Mesenchymal stem cell (in vitro differentiated cells and primary cell): ENCODE data around the gene LIPC.

Source experiments
- DNase-seq: peaks from one replicate; pipeline ENCODE4 v3.0.0-alpha.2; 2013
- H2AFZ ChIP-seq: one replicate; pipeline ENCODE4 v1.6.1; 2013; ENCODE audit warnings: low read depth, mild to moderate bottlenecking, control low read depth, inconsistent platforms, low read length, moderate library complexity
- H2AK5ac ChIP-seq: 2 replicates; pipeline ENCODE4 v1.6.1; 2013; ENCODE audit warnings: low read length, moderate library complexity, mild to moderate bottlenecking, inconsistent platforms; ENCODE audit not compliant: severe bottlenecking
- H2BK120ac ChIP-seq: one replicate; pipeline ENCODE4 v1.6.1; 2013; ENCODE audit warnings: low read depth, mild to moderate bottlenecking, inconsistent platforms, low read length, moderate library complexity
- H2BK12ac ChIP-seq, 2 experiments: one replicate each; pipeline ENCODE4 v1.6.1; 2013; ENCODE audit warnings: inconsistent platforms in 2 of 2, low read length in 2 of 2, mild to moderate bottlenecking in 2 of 2, moderate library complexity in 2 of 2, control low read depth in 1 of 2
- H2BK15ac ChIP-seq: one replicate; pipeline ENCODE4 v1.6.1; 2013; ENCODE audit warnings: mild to moderate bottlenecking, low read depth, inconsistent platforms; ENCODE audit not compliant: poor library complexity, severe bottlenecking
- H2BK5ac ChIP-seq: 2 replicates; pipeline ENCODE4 v1.6.1; 2013; ENCODE audit warnings: low read depth, mild to moderate bottlenecking, low read length, control low read depth, inconsistent platforms; ENCODE audit not compliant: poor library complexity, severe bottlenecking
- H3K14ac ChIP-seq, 2 experiments: one replicate each; pipeline ENCODE4 v1.6.1; 2013; ENCODE audit warnings: inconsistent platforms in 2 of 2, low read length in 2 of 2, control low read depth in 1 of 2, mild to moderate bottlenecking in 1 of 2, moderate library complexity in 1 of 2
- H3K18ac ChIP-seq, 2 experiments: one replicate each; pipeline ENCODE4 v1.6.1; 2013; ENCODE audit warnings: inconsistent platforms in 2 of 2, low read length in 2 of 2, control low read depth in 1 of 2, low read depth in 1 of 2, mild to moderate bottlenecking in 1 of 2
- H3K23ac ChIP-seq, 2 experiments: one replicate each; pipeline ENCODE4 v1.6.1; 2013; ENCODE audit warnings: inconsistent platforms in 2 of 2, low read length in 2 of 2, mild to moderate bottlenecking in 2 of 2, moderate library complexity in 2 of 2, control low read depth in 1 of 2
- H3K27ac ChIP-seq: 2 replicates; pipeline ENCODE4 v1.5.1; 2013; ENCODE audit warnings: mild to moderate bottlenecking, moderate library complexity, low read length, control low read depth, inconsistent platforms; ENCODE audit not compliant: poor library complexity, severe bottlenecking
- H3K27me3 ChIP-seq, 2 experiments: 2 replicates each; pipeline versions ENCODE4 v1.6.1 to v1.7.0; 2013; ENCODE audit warnings: low read length in 2 of 2, mild to moderate bottlenecking in 2 of 2, moderate library complexity in 2 of 2, control low read depth in 1 of 2, inconsistent platforms in 1 of 2; ENCODE audit not compliant: control insufficient read depth in 1 of 2, insufficient read depth in 1 of 2
- H3K36me3 ChIP-seq, 2 experiments: 2 replicates each; pipeline versions ENCODE4 v1.6.1 to v1.7.0; 2013; ENCODE audit warnings: low read length in 2 of 2, control low read depth in 1 of 2, inconsistent platforms in 1 of 2, low read depth in 1 of 2, mild to moderate bottlenecking in 1 of 2; ENCODE audit not compliant: insufficient read depth in 2 of 2, control insufficient read depth in 1 of 2
- H3K4ac ChIP-seq, 2 experiments: one replicate each; pipeline ENCODE4 v1.6.1; 2013; ENCODE audit warnings: inconsistent platforms in 2 of 2, low read length in 2 of 2, mild to moderate bottlenecking in 2 of 2, moderate library complexity in 2 of 2, control low read depth in 1 of 2, low read depth in 1 of 2
- H3K4me1 ChIP-seq: 2 replicates; pipeline ENCODE4 v1.6.1; 2013; ENCODE audit warnings: low read depth, low read length, control low read depth; ENCODE audit not compliant: control insufficient read depth, insufficient read depth
- H3K4me2 ChIP-seq: 2 replicates; pipeline ENCODE4 v1.6.1; 2013; ENCODE audit warnings: low read length, mild to moderate bottlenecking, inconsistent platforms; ENCODE audit not compliant: poor library complexity, severe bottlenecking
- H3K4me3 ChIP-seq, 2 experiments: 2 replicates each; pipeline versions ENCODE4 v1.5.1 to v1.7.0; 2013; ENCODE audit warnings: low read length in 2 of 2, mild to moderate bottlenecking in 2 of 2, control low read depth in 1 of 2, low read depth in 1 of 2; ENCODE audit not compliant: insufficient read depth in 1 of 2
- H3K79me1 ChIP-seq: replicated peaks from 2 replicates; pipeline ENCODE4 v1.6.1; 2013; ENCODE audit warnings: mild to moderate bottlenecking, control low read depth, low read length, inconsistent platforms; ENCODE audit not compliant: poor library complexity, severe bottlenecking
- H3K9ac ChIP-seq: 2 replicates; pipeline ENCODE4 v1.7.0; 2013; ENCODE audit warnings: mild to moderate bottlenecking, low read length, moderate library complexity
- H3K9me3 ChIP-seq: 2 replicates; pipeline ENCODE4 v1.7.0; 2013; ENCODE audit warnings: mild to moderate bottlenecking, low read length; ENCODE audit not compliant: control insufficient read depth
- H4K8ac ChIP-seq: one replicate; pipeline ENCODE4 v1.6.1; 2013; ENCODE audit warnings: inconsistent platforms, mild to moderate bottlenecking, low read length, moderate library complexity
- H4K91ac ChIP-seq: one replicate; pipeline ENCODE4 v1.6.1; 2013; ENCODE audit warnings: mild to moderate bottlenecking, low read length, inconsistent platforms
- WGBS: methylation state at CpG from one replicate; pipeline ENCODE4 v1.1.7; 2013; ENCODE audit warnings: mixed read lengths; 5-methylcytosine and 5-hydroxymethylcytosine counted together

Gene LIPC

DNA sequence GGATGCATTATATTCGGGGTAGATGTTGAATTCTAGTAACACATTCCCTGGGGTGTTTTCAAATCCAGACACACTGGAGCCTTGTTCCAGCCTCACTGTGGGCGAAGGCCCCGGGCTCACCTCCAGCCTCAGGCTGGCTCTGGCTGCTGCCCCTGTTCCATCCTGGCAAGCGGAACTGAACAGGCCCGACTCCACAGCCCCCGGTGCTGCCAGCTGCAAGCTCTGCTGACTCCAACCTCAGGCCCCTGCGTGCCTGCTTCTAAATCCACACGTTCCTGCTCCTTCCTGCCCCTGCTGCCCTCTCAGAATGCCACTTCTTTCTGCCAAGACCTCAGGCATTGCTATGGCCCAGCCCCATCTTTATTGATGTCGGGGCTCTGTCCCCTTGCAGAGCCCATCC lies 90.6 kb downstream of the LIPC start:
- Histone ChIP-seq H3K9me3 (no peaks in the 10 kb centered on the region), H4K8ac (no peak overlapping the region), H3K27ac (no peak overlapping the region), H3K4me2 (no peak overlapping the region), H2BK120ac (no peak overlapping the region), H2AFZ (no peak overlapping the region), H3K4ac (peak overlapping the region in 1 of 2 experiments; percentile 37), H3K27me3 (no peaks in the 10 kb centered on the region), H3K36me3 (no peaks in the 10 kb centered on the region), H3K4me3 (no peak overlapping the region), H2BK12ac (peak overlapping the region; percentile 73 to 82), H3K23ac (no peak overlapping the region), H2AK5ac (peak overlapping the region; percentile 77), H3K9ac (no peak overlapping the region), H3K79me1 (no peaks in the 10 kb centered on the region), H2BK15ac (no peak overlapping the region), H4K91ac (no peak overlapping the region), H3K14ac (no peak overlapping the region), H2BK5ac (no peak overlapping the region), H3K18ac (peak overlapping the region in 1 of 2 experiments; percentile 44), H3K4me1 (peaks cover 29% of the 10 kb centered on the region)
- 93% methylated on average over 9 of the region's 9 CpGs for WGBS
- DNase-seq, result no peak

DNA sequence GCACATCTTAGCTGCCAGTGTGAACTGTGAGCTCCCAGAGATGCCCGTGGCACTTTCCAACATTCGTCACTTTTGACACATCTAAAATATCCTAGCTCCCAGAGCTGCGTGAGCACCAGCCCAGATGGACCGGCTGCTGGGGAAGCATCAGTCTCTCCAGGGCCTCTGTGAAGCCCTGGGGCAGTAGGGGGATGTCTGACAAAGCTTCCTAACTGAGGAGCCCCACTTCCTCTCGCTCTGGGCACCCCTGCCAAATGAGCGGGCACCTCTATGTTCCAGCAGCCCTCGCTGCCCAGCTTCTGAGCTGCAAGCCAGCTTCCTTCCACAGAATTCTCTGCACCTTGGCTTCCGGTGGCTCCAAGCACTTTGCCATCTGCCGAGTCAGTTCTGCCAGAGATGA lies 91.1 kb downstream of the LIPC start:
- no peak overlapping the region for H2AFZ ChIP-seq
- no peak overlapping the region for H2BK120ac ChIP-seq
- H2BK12ac ChIP-seq, result peak overlapping the region in 1 of 2 experiments; percentile 35
- peak overlapping the region; percentile 77 for H2AK5ac ChIP-seq
- peak overlapping the region; percentile 7 to 21 for H3K4ac ChIP-seq
- no peak overlapping the region for H3K9ac ChIP-seq
- no peak overlapping the region for H3K23ac ChIP-seq
- no peaks in the 10 kb centered on the region for H3K36me3 ChIP-seq
- H3K18ac ChIP-seq, result peak overlapping the region in 1 of 2 experiments; percentile 44
- H3K4me2 ChIP-seq, result no peak overlapping the region
- no peak overlapping the region for H4K8ac ChIP-seq
- no peak overlapping the region for H2BK15ac ChIP-seq
- no peak for DNase-seq
- H3K79me1 ChIP-seq, result no peaks in the 10 kb centered on the region
- no peak overlapping the region for H2BK5ac ChIP-seq
- no peaks in the 10 kb centered on the region for H3K9me3 ChIP-seq
- H4K91ac ChIP-seq, result no peak overlapping the region
- no peak overlapping the region for H3K27ac ChIP-seq
- 92% methylated on average over 9 of the region's 9 CpGs for WGBS
- H3K4me3 ChIP-seq, result no peak overlapping the region
- H3K27me3 ChIP-seq, result no peaks in the 10 kb centered on the region
- H3K14ac ChIP-seq, result no peak overlapping the region
- peaks cover 32% of the 10 kb centered on the region for H3K4me1 ChIP-seq

DNA sequence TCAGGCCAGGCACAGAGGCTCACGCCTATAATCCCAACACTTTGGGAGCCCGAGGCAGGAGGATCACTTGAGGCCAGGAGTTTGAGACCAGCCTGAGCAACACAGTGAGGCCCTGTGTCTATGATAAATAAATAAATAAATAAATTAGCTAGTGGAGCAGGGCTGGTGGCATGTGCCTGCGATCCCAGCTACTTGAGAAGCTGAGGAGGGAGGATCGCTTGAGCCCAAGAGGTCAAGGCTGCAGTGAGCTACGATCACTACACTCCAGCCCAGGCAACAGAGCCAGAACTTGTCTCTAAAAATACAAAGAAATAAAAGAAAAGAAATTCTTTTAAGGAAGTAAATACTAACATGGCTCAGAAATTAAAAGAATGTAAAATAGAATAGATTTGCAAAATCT lies 91.8 kb downstream of the LIPC start:
- no peak overlapping the region for H3K4me3 ChIP-seq
- H3K23ac ChIP-seq, result no peak overlapping the region
- no peaks in the 10 kb centered on the region for H3K9me3 ChIP-seq
- no peak overlapping the region for H2AK5ac ChIP-seq
- no peak overlapping the region for H4K91ac ChIP-seq
- H2BK15ac ChIP-seq, result no peak overlapping the region
- H2BK12ac ChIP-seq, result no peak overlapping the region
- peaks cover 36% of the 10 kb centered on the region for H3K4me1 ChIP-seq
- peaks cover 0 to 2% of the 10 kb centered on the region in 2 experiments for H3K27me3 ChIP-seq
- no peaks in the 10 kb centered on the region for H3K79me1 ChIP-seq
- H2BK5ac ChIP-seq, result no peak overlapping the region
- no peak overlapping the region for H4K8ac ChIP-seq
- no peaks in the 10 kb centered on the region for H3K36me3 ChIP-seq
- H2BK120ac ChIP-seq, result no peak overlapping the region
- H3K4me2 ChIP-seq, result no peak overlapping the region
- no peak overlapping the region for H3K14ac ChIP-seq
- H3K4ac ChIP-seq, result no peak overlapping the region
- no peak overlapping the region for H2AFZ ChIP-seq
- H3K9ac ChIP-seq, result no peak overlapping the region
- WGBS, result 93% methylated on average over 3 of the region's 5 CpGs
- DNase-seq, result no peak
- no peak overlapping the region for H3K27ac ChIP-seq
- no peak overlapping the region for H3K18ac ChIP-seq

DNA sequence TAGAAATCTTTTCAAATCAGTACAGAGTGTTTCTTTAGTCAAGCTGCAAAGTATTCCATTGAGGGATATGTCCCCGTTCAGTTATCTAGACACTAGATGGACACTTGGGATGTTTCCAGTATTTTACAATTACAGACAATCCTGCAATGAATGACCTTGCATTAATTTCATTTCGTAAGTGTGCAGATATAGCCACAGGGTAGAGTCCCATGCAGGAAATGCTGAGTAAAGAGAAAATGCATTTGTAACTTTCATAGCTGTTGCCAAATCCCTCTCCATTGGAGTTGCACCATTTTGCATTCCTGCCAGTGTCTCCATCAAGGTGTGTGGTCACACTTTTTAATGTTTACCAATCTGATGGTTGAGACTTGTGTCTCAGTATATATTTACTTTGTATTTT lies 92.5 kb downstream of the LIPC start:
- no peak overlapping the region for H2AK5ac ChIP-seq
- no peak overlapping the region for H3K23ac ChIP-seq
- no peak overlapping the region for H3K18ac ChIP-seq
- WGBS, result 100% methylated on average over 2 of the region's 2 CpGs
- no peak overlapping the region for H3K4me2 ChIP-seq
- H3K9ac ChIP-seq, result no peak overlapping the region
- no peak overlapping the region for H2AFZ ChIP-seq
- H4K91ac ChIP-seq, result no peak overlapping the region
- no peak overlapping the region for H3K4ac ChIP-seq
- H3K36me3 ChIP-seq, result no peaks in the 10 kb centered on the region
- H2BK15ac ChIP-seq, result no peak overlapping the region
- no peaks in the 10 kb centered on the region for H3K9me3 ChIP-seq
- H3K4me3 ChIP-seq, result no peak overlapping the region
- no peak overlapping the region for H3K27ac ChIP-seq
- H2BK12ac ChIP-seq, result no peak overlapping the region
- no peak overlapping the region for H2BK5ac ChIP-seq
- no peak overlapping the region for H4K8ac ChIP-seq
- H3K79me1 ChIP-seq, result no peaks in the 10 kb centered on the region
- no peak for DNase-seq
- no peak overlapping the region for H3K14ac ChIP-seq
- no peak overlapping the region for H2BK120ac ChIP-seq
- peaks cover 38% of the 10 kb centered on the region for H3K4me1 ChIP-seq
- peaks cover 0 to 3% of the 10 kb centered on the region in 2 experiments for H3K27me3 ChIP-seq
